OCI-LY3 (cell line): ENCODE data around the gene KLF7.

Experiments
- H2AFZ ChIP-seq: fragments of 200-600, 300-600 bp; shearing (Covaris generic); 2 replicates; pipeline ENCODE4 v1.6.0; 2014; ENCODE audit warnings: antibody characterized with exemption, low read depth, low read length
- H3K27ac ChIP-seq: fragments of 200-600, 300-600 bp; sonication (generic); 2 replicates; pipeline ENCODE4 v1.5.1; 2014; ENCODE audit warnings: mild to moderate bottlenecking, low read length, moderate library complexity, mixed read lengths
- H3K27me3 ChIP-seq: fragments of 200-600, 300-600 bp; sonication (generic); 2 replicates; pipeline ENCODE4 v1.6.1; 2014; ENCODE audit warnings: low read depth, low read length, mixed read lengths
- H3K36me3 ChIP-seq: fragments of 200-600, 300-600 bp; sonication (generic); replicated peaks from 2 replicates; pipeline ENCODE3; 2014; ENCODE audit warnings: low read depth, low read length, mixed read lengths
- H3K4me1 ChIP-seq: fragments of 300-600, 200-600 bp; sonication (generic); 2 replicates; pipeline ENCODE4 v1.6.1; 2014; ENCODE audit warnings: low read length, mixed read lengths
- H3K4me2 ChIP-seq: fragments of 200-600, 300-600 bp; sonication (generic); 2 replicates; pipeline ENCODE4 v1.6.1; 2014; ENCODE audit warnings: low read length, mixed read lengths
- H3K4me3 ChIP-seq: fragments of 300-600, 200-600 bp; sonication (generic); 2 replicates; pipeline ENCODE4 v1.5.1; 2014; ENCODE audit warnings: antibody characterized with exemption, mild to moderate bottlenecking, low read length, moderate library complexity
- H3K79me2 ChIP-seq: fragments of 300-600, 200-600 bp; shearing (Covaris generic); 2 replicates; pipeline ENCODE4 v1.6.1; 2014; ENCODE audit warnings: mild to moderate bottlenecking, low read length, mixed read lengths
- H3K9ac ChIP-seq: fragments of 300-600, 200-600 bp; shearing (Covaris generic); 2 replicates; pipeline ENCODE4 v1.6.0; 2014; ENCODE audit warnings: mild to moderate bottlenecking, low read length, moderate library complexity
- H3K9me3 ChIP-seq: fragments of 200-600, 300-600 bp; shearing (Covaris generic); 2 replicates; pipeline ENCODE4 v1.6.1; 2014; ENCODE audit warnings: low read length, mixed read lengths; ENCODE audit not compliant: insufficient read depth
- H4K20me1 ChIP-seq: fragments of 200-600, 300-600 bp; sonication (generic); 2 replicates; pipeline ENCODE4 v1.6.1; 2016; ENCODE audit warnings: low read length, mixed read lengths; ENCODE audit not compliant: insufficient read depth
- EZH2phosphoT487 ChIP-seq: fragments of 200-600 bp; shearing (Covaris generic); IDR thresholded peaks from 2 replicates; pipeline ENCODE4 v1.6.1; 2018; ENCODE audit warnings: antibody characterized with exemption, mixed run types, low read depth
- TF ChIP-seq, protein P1 (sequence below): fragments of 200-600, 300-600 bp; sonication (generic); IDR thresholded peaks from 2 replicates; pipeline ENCODE4 v1.5.1; 2014; ENCODE audit warnings: antibody characterized with exemption, low read length, low read depth

The KLF7 gene

DNA sequence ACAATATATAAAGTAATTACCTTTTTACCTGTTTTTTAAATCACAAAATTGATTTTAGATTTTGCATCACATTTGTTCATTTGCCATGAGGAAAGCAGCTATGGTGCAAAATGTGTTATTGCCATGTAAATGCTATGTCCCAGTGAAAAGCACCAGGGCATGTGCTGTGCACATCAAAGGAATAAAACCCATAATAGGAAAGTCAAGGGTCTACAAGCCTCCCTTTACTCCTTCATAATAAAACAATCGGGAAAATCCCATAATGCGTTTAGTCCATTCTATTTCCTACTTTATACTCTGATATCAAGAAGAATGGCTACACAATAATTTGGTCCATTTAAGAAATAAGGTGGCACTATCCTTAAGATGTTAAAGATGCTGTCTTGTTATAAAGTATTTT is 53.0 kb downstream of the KLF7 start:
- H3K36me3 ChIP-seq, result no peaks in the 10 kb centered on the region
- no peaks in the 10 kb centered on the region for H3K4me1 ChIP-seq
- no peak overlapping the region for H3K4me3 ChIP-seq
- no peak overlapping the region for H3K9ac ChIP-seq
- no peaks in the 10 kb centered on the region for H3K9me3 ChIP-seq
- H2AFZ ChIP-seq, result no peak overlapping the region
- no peak for TF ChIP-seq EZH2phosphoT487
- TF ChIP-seq, protein P1, sequence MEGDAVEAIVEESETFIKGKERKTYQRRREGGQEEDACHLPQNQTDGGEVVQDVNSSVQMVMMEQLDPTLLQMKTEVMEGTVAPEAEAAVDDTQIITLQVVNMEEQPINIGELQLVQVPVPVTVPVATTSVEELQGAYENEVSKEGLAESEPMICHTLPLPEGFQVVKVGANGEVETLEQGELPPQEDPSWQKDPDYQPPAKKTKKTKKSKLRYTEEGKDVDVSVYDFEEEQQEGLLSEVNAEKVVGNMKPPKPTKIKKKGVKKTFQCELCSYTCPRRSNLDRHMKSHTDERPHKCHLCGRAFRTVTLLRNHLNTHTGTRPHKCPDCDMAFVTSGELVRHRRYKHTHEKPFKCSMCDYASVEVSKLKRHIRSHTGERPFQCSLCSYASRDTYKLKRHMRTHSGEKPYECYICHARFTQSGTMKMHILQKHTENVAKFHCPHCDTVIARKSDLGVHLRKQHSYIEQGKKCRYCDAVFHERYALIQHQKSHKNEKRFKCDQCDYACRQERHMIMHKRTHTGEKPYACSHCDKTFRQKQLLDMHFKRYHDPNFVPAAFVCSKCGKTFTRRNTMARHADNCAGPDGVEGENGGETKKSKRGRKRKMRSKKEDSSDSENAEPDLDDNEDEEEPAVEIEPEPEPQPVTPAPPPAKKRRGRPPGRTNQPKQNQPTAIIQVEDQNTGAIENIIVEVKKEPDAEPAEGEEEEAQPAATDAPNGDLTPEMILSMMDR, result no peak
- no peak overlapping the region for H3K4me2 ChIP-seq
- no peak overlapping the region for H3K27ac ChIP-seq
- no peaks in the 10 kb centered on the region for H3K79me2 ChIP-seq
- H3K27me3 ChIP-seq, result peaks cover 20% of the 10 kb centered on the region
- H4K20me1 ChIP-seq, result no peaks in the 10 kb centered on the region

- Histone ChIP-seq H3K27me3 (peaks cover 17% of the 10 kb centered on the region), H3K79me2 (no peaks in the 10 kb centered on the region), H4K20me1 (no peaks in the 10 kb centered on the region), H3K4me2 (no peak overlapping the region), H3K36me3 (no peaks in the 10 kb centered on the region), H3K9ac (no peak overlapping the region), H3K9me3 (no peaks in the 10 kb centered on the region), H2AFZ (no peak overlapping the region), H3K4me3 (no peak overlapping the region), H3K27ac (no peak overlapping the region), H3K4me1 (no peaks in the 10 kb centered on the region)
- TF ChIP-seq, protein P1, result no peak
- no peak for TF ChIP-seq EZH2phosphoT487
These were observed 53.4 kb downstream of the KLF7 start for GRCh38 chr2:207112383-207112782.

GRCh38 chr2:207111757-207112156 is 54.0 kb downstream of the KLF7 start:
- H3K4me1 ChIP-seq, result no peaks in the 10 kb centered on the region
- no peak overlapping the region for H3K4me2 ChIP-seq
- no peak overlapping the region for H2AFZ ChIP-seq
- H3K9me3 ChIP-seq, result no peaks in the 10 kb centered on the region
- peaks cover 15% of the 10 kb centered on the region for H3K27me3 ChIP-seq
- H3K27ac ChIP-seq, result no peak overlapping the region
- TF ChIP-seq EZH2phosphoT487, result no peak
- H3K79me2 ChIP-seq, result no peaks in the 10 kb centered on the region
- no peaks in the 10 kb centered on the region for H3K36me3 ChIP-seq
- no peak overlapping the region for H3K9ac ChIP-seq
- H4K20me1 ChIP-seq, result no peaks in the 10 kb centered on the region
- H3K4me3 ChIP-seq, result no peak overlapping the region

GRCh38 chr2:207110715-207111114 is 55.0 kb downstream of the KLF7 start:
- Histone ChIP-seq H3K27me3 (peaks cover 19% of the 10 kb centered on the region), H3K4me3 (no peak overlapping the region), H3K4me2 (no peak overlapping the region), H3K9me3 (no peaks in the 10 kb centered on the region), H3K4me1 (no peaks in the 10 kb centered on the region), H3K9ac (no peak overlapping the region), H3K79me2 (no peaks in the 10 kb centered on the region), H4K20me1 (no peaks in the 10 kb centered on the region), H3K36me3 (no peaks in the 10 kb centered on the region), H3K27ac (no peak overlapping the region), H2AFZ (no peak overlapping the region)
- TF ChIP-seq, protein P1, result no peak
- TF ChIP-seq EZH2phosphoT487, result no peak

- Histone ChIP-seq H3K79me2 (no peaks in the 10 kb centered on the region), H3K4me1 (no peaks in the 10 kb centered on the region), H3K9ac (no peak overlapping the region), H4K20me1 (no peaks in the 10 kb centered on the region), H3K9me3 (no peaks in the 10 kb centered on the region), H2AFZ (no peak overlapping the region), H3K36me3 (no peaks in the 10 kb centered on the region), H3K4me3 (no peak overlapping the region), H3K4me2 (no peak overlapping the region), H3K27ac (no peak overlapping the region), H3K27me3 (peaks cover 16% of the 10 kb centered on the region)
- no peak for TF ChIP-seq EZH2phosphoT487
- TF ChIP-seq, protein P1, result no peak
These were observed 55.4 kb downstream of the KLF7 start for GRCh38 chr2:207110310-207110709.
